ENCODE measurements around the gene NEK5. TPM values are rescaled to one million over a fixed set of nuclear protein-coding genes. Genes with fewer than 3 reads are reported as not detected.
A peak's percentile ranks its signal among the peaks of the same experiment; 100 is the strongest.
"Not testable (repeated sequence)": the region's sequence is repeated elsewhere in the genome, so short reads cannot be mapped to it uniquely, and the experiment has no call there.

Gene NEK5, protein sequence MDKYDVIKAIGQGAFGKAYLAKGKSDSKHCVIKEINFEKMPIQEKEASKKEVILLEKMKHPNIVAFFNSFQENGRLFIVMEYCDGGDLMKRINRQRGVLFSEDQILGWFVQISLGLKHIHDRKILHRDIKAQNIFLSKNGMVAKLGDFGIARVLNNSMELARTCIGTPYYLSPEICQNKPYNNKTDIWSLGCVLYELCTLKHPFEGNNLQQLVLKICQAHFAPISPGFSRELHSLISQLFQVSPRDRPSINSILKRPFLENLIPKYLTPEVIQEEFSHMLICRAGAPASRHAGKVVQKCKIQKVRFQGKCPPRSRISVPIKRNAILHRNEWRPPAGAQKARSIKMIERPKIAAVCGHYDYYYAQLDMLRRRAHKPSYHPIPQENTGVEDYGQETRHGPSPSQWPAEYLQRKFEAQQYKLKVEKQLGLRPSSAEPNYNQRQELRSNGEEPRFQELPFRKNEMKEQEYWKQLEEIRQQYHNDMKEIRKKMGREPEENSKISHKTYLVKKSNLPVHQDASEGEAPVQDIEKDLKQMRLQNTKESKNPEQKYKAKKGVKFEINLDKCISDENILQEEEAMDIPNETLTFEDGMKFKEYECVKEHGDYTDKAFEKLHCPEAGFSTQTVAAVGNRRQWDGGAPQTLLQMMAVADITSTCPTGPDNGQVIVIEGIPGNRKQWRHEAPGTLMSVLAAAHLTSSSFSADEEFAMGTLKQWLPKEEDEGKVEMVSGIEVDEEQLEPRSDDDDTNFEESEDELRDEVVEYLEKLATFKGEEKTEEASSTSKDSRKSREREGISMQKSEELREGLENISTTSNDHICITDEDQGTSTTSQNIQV
- total RNA-seq (2021), result not detected in 2 replicates
- Bru-seq, nascent RNA, result percentile 10 among the genes with signal in this experiment
- percentile 13 among the genes with signal in this experiment for BruChase-seq, experiment 1, labeled RNA remaining after a 2-hour chase
- BruChase-seq, experiment 2, labeled RNA remaining after a 6-hour chase, result percentile 7 among the genes with signal in this experiment
- long read RNA-seq, partial matches to known transcripts, result 0 of 2 reads
- long read RNA-seq, other reads (novel, unspliced or antisense), result 2 of 2 reads

DNA sequence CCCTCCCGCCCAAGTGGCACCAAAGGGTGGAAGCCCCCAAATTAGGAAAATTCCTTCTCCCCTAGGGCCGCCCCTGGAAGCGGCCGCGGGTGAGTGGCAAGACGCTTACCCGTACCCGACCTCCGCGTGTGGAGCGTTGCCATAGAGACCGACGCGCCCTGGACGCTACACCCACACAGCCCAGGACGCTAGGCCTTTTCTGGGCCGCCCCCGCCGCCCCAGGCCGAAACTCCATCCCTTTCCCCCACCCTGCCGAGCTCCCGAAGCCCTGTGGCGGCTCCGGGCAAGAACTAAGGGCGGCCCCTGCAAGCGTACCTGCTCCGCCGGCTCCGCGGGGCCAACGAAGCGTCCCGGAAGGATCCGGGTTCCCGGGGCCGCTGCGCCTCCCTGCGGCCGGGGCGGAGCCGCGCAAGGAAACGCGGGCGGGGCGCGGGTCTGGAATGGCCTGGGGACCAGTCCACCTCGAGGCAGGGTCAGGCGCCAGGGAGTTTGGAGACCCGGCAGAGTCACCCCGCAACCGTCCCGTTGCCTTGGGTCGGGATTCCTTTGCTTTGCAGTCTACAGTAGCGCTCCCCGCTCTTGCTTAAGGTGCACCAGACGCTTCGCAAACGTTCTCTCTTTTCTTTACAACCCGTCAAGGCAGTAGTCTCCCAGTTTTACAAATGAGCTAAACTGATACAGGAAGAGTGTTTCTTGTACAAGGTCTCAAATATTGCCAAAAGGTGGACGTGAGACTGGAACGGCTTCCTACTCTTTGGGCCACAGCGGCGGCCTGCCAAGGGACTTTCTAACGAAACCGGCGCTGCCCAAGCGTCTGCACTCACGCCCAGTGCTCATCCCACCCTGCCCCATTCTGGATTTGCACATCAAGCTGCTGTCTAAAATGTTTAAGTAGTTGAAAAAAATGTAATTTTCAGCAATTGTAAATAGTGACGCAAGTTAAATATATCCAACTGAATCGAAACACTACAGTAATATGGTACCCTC lies at the start of gene NEK5:
NEK5 (minus strand) TSS at position 360 of the 987 bp plus-strand sequence. CDS start 1,591 bp downstream, outside the sequence.
- intact Hi-C loops (cut with micrococcal nuclease; ENCODE audit: unreplicated experiment), result loop anchor here (2.0 to 5.0 kb wide), 4 partner anchors 63 to 1004 kb away; partner anchors contain the start of genes DHRS12 and VPS36
- ChIA-PET POLR2A (ENCODE audit: unreplicated experiment) (no interaction called here), CTCF (interaction anchor here (1.1 kb wide), 1 partner anchor 193 kb away, joined by 3 read pairs; no protein-coding TSS in a partner anchor)
- no TSS peak for BruUV-seq (replicated peaks)
- peak within 1 kb of the TSS; percentile 63 for H3K4me3 ChIP-seq
- H3F3A ChIP-seq (ENCODE audit: insufficient read depth, low read depth), result no peaks in the 10 kb centered on the region; the same call in 1 of the 2 replicates
- peak in 1 of 2 experiments; percentile 65 for DNase-seq
- peaks cover 11% of the 10 kb centered on the region for H3K4me1 ChIP-seq (replicated peaks; ENCODE audit: insufficient read depth)
- TF ChIP-seq EZH2 (IDR thresholded peaks at IDR 0.05; ENCODE audit: low read depth), result no peak
- TF ChIP-seq, protein P1, sequence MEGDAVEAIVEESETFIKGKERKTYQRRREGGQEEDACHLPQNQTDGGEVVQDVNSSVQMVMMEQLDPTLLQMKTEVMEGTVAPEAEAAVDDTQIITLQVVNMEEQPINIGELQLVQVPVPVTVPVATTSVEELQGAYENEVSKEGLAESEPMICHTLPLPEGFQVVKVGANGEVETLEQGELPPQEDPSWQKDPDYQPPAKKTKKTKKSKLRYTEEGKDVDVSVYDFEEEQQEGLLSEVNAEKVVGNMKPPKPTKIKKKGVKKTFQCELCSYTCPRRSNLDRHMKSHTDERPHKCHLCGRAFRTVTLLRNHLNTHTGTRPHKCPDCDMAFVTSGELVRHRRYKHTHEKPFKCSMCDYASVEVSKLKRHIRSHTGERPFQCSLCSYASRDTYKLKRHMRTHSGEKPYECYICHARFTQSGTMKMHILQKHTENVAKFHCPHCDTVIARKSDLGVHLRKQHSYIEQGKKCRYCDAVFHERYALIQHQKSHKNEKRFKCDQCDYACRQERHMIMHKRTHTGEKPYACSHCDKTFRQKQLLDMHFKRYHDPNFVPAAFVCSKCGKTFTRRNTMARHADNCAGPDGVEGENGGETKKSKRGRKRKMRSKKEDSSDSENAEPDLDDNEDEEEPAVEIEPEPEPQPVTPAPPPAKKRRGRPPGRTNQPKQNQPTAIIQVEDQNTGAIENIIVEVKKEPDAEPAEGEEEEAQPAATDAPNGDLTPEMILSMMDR (conservative IDR thresholded peaks at IDR 0.05), result peak; percentile 72
- no peaks in the 10 kb centered on the region for H4K20me1 ChIP-seq (ENCODE audit: insufficient read depth)
- H2AFZ ChIP-seq, result peak within 1 kb of the TSS; percentile 80
- no peaks in the 10 kb centered on the region for H3K9me3 ChIP-seq (ENCODE audit: insufficient read depth, low read depth)
- H3K9me2 ChIP-seq (ENCODE audit: insufficient read depth), result no peaks in the 10 kb centered on the region
- peak within 1 kb of the TSS; percentile 95 for H3K4me2 ChIP-seq
- no peak within 1 kb of the TSS for H3K27ac ChIP-seq
- no peaks in the 10 kb centered on the region; the same call in 1 of the 2 replicates for H3K27me3 ChIP-seq (ENCODE audit: insufficient read depth, low read depth)
- no peaks in the 10 kb centered on the region for H3K79me2 ChIP-seq (ENCODE audit: low read depth)
- H3K36me3 ChIP-seq (ENCODE audit: low read depth), result no peaks in the 10 kb centered on the region

DNA sequence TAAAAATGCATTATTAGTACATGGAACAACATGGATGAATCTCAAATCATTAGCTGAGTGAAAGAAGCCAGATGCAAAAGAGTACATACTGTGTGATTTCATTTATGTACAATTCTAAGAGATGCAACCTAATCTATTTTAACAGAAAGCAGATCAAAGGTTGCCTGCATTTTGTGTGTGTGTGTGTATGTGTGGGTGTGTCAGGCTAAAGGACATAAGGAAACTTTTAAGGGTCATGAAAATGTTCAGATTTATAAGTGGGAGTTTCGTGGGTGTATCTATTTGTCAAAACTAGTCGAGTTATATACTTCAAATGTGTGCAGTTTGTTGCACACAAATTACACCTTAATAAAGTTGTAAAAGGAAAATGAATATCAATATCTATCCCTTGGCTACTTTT lies 48.4 kb upstream of the NEK5 start:
- H3K4me3 ChIP-seq, result no peak overlapping the region
- intact Hi-C loops (cut with micrococcal nuclease; ENCODE audit: unreplicated experiment), result no loop called here
- no peak overlapping the region for H3K27ac ChIP-seq
- H3K27me3 ChIP-seq (ENCODE audit: insufficient read depth, low read depth), result no peaks in the 10 kb centered on the region
- H3K36me3 ChIP-seq (ENCODE audit: low read depth), result no peaks in the 10 kb centered on the region
- no TSS peak for BruUV-seq (replicated peaks)
- no peaks in the 10 kb centered on the region for H3F3A ChIP-seq (ENCODE audit: insufficient read depth, low read depth)
- no peak overlapping the region for H2AFZ ChIP-seq
- H3K9me3 ChIP-seq (ENCODE audit: insufficient read depth, low read depth), result no peaks in the 10 kb centered on the region
- no peak for TF ChIP-seq EZH2 (IDR thresholded peaks at IDR 0.05; ENCODE audit: low read depth)
- TF ChIP-seq, protein P1 (conservative IDR thresholded peaks at IDR 0.05), result no peak
- H3K4me1 ChIP-seq (replicated peaks; ENCODE audit: insufficient read depth), result no peaks in the 10 kb centered on the region
- H3K79me2 ChIP-seq (ENCODE audit: low read depth), result no peaks in the 10 kb centered on the region
- H4K20me1 ChIP-seq (ENCODE audit: insufficient read depth), result no peaks in the 10 kb centered on the region
- H3K4me2 ChIP-seq, result no peak overlapping the region
- ChIA-PET CTCF (no interaction called here), POLR2A (ENCODE audit: unreplicated experiment) (no interaction called here)
- DNase-seq, result no peak
- no peaks in the 10 kb centered on the region for H3K9me2 ChIP-seq (ENCODE audit: insufficient read depth)

DNA sequence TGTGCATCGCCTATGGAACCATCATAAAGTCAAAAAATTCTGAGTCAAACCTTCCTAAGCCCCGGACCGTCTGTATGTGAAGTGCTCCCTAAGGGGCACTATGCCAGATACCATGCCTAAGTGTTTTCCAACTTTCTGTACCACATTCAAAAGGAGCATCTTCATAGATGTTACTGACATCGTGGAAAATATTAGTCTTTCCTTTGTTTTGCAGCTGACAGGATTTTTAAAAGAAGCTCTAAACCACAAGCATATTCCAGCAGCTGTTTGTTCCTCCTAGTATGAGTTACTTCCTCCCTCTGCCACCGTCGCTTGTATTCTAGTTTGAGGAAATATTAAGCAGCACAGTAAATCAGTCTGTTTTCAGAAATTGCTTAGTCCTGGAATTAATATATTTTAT lies 45.1 kb upstream of the NEK5 start:
- H3K36me3 ChIP-seq (ENCODE audit: low read depth); DNase-seq; H3K27ac ChIP-seq; H3K4me1 ChIP-seq (replicated peaks; ENCODE audit: insufficient read depth); H3K79me2 ChIP-seq (ENCODE audit: low read depth); H3K4me2 ChIP-seq; H3F3A ChIP-seq (ENCODE audit: insufficient read depth, low read depth); BruUV-seq (replicated peaks); CTCF ChIA-PET; H4K20me1 ChIP-seq (ENCODE audit: insufficient read depth); H3K4me3 ChIP-seq; H3K9me2 ChIP-seq (ENCODE audit: insufficient read depth); H3K9me3 ChIP-seq (ENCODE audit: insufficient read depth, low read depth); H2AFZ ChIP-seq; intact Hi-C loops (cut with micrococcal nuclease; ENCODE audit: unreplicated experiment); H3K27me3 ChIP-seq (ENCODE audit: insufficient read depth, low read depth): not testable (repeated sequence)
- POLR2A ChIA-PET (ENCODE audit: unreplicated experiment), result interaction anchor here (0.5 kb wide), 1 partner anchor 266 kb away, joined by 7 read pairs; no protein-coding TSS in a partner anchor
